Hippocampal formation (tissue), 2 donors: ENCODE measurements around the gene CCT8.

Source experiments
- DNase-seq, 2 donors: peaks; one replicate each; lab custom pipeline; 2025; lab: John Stamatoyannopoulos, UW

CCT8 gene, protein sequence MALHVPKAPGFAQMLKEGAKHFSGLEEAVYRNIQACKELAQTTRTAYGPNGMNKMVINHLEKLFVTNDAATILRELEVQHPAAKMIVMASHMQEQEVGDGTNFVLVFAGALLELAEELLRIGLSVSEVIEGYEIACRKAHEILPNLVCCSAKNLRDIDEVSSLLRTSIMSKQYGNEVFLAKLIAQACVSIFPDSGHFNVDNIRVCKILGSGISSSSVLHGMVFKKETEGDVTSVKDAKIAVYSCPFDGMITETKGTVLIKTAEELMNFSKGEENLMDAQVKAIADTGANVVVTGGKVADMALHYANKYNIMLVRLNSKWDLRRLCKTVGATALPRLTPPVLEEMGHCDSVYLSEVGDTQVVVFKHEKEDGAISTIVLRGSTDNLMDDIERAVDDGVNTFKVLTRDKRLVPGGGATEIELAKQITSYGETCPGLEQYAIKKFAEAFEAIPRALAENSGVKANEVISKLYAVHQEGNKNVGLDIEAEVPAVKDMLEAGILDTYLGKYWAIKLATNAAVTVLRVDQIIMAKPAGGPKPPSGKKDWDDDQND

DNA sequence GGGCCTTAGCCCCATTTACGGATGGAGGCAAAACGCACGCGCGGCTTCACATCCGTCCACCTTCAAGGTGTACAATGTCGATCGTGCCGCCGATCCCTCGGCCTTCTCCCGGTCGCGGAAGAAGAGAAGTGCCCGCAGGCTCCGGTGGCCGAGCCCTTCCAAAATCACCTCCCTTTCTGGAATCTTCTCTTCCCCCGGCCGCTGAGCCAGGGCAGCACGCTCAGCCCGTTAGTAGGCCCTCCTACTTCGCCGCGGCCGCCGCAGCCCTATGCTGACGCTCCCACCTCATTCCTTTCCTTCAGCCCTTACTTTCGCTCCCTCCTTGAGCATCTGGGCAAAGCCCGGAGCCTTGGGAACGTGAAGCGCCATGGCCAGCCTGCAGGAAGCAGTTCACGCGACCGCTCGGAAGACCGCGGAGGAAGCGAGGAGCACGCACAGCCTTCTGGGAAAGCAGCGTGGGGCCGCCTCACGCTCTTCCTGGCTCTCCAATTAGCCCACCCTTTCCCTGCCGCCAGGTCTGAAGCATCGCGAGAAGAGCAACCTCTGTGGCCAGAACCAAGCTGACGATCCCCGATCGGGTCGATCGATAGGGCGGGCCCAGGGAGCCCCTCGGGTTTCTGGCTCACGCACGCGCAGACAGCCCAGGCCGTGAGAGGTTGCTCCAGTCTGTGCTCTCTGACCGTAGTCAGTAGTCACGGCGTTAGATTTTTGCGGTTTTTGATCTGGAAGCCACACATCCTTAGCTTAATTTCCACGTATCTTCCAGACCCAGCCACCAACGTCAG lies at the start of gene CCT8:
CCT8 (minus strand) TSS at position 427 of the 785 bp plus-strand sequence; CDS start at position 369, 58 bp downstream.
- DNase-seq: peak; percentile 98 to 100

DNA sequence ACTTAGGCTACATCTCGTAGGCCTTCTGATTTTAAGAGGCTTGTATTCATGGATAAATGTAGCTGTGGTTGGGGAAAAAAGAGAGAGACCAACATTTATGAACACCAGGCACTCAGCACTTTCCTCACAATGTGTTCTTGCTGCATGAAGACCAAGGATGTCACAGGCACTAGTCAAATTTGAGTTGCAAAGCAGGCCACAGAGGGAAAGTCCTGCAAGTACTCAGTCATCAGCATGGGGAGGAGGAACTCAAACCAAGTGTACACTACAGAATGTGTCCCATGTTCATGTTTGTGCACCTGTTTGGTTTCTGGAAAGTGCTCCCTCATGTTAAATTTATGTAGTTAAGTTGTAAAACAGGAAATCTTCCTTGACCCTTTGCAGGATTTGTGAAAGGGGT lies 48.3 kb upstream of the CCT8 start:
- DNase-seq: no peak

DNA sequence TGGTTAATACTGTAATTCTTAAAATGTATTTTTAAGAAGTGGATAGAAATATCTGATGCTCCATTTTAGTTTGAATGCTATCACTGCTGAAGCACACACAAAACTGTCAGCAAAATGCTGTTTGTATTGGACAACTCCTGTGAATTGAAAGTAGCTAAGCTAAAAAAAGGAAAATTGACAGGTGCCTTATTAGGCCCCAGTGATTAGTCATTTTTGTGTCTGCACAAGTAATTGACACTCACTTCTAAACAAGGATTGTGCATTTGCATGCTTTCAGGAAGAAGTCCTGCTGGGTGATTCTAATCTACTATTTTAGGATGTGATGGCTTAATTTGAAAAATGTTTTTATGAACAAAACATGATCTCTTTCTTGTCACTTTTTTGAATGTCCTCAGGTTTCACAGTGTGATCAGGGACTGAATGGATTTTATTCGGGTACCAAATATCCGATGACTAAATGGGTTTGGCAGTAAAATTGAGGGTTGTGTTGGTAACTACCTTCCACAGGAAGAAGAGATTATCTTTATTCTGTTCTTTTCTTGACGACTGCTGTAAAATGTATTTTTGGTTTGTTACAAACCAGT lies 44.0 kb upstream of the CCT8 start:
- DNase-seq: no peak

DNA sequence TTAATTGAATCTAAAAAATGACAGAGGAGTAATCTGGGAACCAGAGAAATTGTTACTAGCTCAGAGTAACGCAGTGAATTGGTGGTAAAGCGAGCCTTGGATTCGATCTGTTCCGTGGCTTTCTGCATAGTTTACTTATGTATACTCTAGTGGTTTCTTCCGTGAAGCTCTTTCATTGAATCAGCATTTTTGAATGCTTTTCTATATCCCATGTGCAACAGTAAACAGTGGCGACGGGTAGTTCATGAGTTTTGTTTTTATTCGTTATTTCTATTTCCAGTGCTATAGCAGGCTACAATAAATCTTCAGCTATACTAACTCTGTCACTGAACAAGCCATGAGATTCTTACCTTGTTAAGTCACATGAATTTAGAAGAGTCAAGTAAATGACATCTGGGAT lies 42.5 kb upstream of the CCT8 start:
- DNase-seq: no peak

DNA sequence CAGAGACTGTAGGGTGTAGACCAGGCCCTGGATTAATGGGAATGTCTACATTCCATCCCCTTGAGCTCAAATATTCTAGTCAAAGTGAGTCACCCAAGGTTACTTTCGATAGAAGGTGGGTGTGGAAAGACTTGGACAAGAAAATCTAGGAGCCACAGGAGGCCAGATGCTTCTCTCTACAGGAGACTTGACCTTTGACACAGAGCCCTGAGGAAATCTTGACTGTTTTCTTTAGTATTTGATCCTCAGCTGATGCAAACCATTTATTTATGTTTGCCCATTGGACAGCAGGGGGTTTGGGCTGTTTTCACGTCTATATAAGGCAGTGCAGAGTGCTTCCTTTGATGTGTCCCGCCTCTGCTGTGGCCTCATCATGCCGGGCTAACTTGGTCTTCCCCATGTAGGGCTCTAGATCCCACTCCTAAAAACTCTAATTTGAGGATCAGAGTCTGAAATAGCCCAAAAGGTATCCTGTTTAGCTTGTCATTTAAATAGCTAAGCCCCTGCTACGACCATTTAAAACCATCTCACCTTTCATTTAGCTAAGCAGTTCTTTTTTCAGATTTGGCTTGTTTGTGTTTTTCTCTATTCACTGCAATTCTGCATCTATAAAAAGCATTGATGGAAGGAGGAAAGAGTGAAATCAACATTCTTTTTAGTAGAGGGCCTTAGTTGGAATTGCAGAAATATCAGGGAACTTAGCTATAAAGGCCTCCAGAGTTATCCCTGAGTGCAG lies 41.5 kb upstream of the CCT8 start:
- DNase-seq: no peak

DNA sequence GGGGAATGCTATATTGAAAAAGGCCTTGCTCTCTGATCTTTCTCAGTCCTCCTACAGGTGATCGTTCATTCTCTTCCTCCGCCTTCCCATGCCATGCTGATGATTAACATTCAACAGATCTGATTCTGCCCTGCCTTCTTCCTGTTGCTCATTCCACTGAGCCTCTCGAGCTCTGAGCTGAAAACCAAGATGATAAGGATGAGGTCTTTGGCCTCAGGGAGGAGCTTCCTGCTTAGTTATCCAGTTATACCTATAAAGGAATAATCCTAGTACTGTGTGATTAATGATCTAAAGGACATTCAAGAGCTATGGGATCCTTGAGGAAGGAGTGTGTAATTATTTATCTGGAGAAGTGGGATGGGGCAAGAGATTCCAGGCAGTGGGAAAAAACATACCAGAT lies 31.8 kb upstream of the CCT8 start:
- DNase-seq: no peak

DNA sequence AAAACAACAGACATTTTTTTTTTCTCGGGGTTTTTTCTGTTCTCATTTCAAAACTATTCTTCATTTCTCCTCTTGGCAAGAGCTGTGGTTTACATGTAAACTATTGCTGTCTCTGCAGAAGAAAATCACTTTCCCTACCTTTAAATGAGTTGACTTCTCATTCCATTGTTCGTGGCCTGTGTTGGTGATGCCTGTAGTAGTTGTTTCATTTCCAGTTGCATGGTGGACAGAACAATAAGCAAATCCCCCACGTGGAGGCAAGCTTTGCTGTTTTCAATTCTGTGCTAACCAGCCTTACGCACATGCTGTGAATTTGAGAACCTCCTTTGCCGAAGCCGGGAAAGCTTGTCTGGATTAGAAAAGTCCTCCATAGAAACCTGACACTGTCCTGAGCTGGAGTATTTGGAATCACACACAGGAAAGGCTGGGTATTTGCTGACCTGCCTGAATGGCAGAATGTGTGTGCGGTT lies 30.8 kb upstream of the CCT8 start:
- no peak for DNase-seq

DNA sequence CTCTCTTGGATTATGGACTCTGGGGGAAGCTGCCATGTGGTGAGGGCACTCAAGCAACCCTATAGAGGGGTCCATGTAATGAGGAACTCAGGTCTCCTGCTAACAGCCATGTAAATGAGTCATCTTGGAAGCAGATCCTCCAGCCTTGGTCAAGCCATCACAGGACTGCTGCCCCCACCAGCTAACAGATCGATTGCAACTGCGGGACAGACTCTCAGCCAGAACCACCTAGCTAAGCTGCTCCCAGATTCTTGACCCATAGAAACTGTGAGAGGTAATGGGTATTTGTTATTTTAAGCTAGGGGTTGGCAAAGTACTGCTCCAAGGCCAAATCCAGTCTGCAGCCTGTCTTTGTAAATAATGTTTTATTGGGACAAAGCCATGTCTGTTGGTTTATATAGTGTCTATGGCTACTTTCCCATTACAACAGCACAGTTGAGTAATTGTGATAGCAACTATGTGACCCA lies 29.4 kb upstream of the CCT8 start:
- no peak for DNase-seq

DNA sequence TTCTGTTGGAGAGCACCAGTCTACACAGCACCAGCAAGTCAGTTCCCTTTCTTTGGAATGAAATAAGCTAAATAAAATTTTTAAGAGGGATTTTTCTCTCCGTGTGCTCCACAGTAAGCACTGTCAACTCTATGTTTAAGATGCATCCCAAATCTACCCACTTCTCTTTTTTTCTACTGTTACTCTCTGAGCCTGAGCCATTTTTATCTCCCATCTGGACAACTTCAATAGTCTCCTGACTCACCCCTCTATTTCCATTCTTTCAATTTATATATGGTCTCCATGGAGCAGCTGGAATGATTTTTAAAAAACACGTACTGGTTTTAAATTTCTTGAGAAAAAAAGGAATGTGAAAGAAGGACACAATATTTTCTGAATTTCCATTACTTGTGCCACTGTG lies 24.7 kb upstream of the CCT8 start:
- DNase-seq: no peak

DNA sequence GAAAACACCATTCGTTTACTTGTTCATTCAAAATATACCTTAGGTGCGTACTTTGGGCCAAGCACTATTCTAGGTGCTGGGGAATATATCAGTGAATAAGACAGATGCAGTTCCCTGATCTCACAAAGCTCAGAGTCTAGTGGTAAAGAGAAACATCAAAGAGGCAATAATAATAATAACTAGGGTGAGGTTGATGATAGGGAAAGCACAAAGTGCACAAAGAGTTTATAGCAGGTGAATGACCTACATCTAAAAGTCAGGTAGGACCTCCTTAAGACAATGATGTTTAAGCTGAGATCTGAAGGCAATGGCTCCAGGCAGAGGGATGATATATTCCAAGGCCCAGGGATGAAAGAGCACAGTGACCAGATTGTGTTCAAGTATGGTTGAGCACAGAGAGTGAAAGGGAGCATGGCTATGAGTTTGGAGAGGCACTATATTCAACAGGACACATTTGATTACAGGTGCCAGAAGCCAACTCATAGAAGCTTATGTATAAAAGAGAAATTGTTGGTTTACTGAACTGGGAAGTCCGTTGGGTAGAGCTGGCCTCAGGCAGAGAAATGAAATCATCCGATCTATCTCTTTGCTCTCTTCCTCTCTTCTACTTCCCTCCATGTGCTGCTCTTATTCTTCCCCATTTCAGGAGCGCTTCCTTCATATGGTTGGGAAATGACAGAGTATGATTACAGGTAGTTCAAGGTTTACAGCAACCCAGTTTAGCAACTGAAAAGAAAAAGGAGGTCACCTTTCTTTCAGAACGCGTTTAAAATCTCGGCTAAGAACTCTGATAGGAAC lies 23.0 kb upstream of the CCT8 start:
- DNase-seq: no peak

DNA sequence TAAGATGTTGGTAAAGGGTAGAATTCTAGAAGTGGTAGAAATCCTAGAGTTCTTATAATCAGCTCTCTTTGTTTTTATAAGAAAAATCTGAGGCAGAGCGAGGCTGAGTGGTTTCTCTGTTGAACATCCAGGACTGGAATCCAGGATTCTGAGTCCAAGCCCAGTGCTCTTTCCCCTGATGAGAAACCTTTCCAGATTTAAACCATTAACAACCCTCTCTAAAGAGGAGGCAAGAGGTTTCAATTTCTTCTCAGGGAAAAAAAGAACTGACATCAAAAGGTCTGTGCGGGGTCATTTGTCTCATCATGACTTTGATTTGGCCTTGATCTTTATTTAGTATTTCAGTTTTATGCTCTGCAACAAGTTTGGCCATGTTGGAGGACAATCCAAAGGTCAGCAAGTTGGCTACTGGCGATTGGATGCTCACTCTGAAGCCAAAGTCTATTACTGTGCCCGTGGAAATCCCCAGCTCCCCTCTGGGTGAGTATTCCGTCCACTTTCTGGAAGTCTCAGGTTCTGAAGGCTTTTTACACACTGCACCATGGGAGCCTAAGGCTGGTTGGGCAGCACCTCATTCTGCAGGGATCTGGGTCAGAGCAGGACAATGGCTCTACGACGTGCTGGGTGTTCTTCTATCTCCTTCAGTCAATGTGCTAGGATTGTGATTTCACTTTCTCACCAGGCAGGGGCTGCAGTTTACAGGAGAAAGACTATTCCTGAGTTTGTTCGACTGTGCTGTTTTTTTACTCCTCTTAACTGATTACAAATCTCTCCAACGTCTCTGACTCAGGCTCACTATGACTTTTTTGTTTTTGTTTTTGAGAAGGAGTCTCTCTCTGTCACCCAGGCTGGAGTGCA lies 18.9 kb upstream of the CCT8 start:
- DNase-seq: no peak

DNA sequence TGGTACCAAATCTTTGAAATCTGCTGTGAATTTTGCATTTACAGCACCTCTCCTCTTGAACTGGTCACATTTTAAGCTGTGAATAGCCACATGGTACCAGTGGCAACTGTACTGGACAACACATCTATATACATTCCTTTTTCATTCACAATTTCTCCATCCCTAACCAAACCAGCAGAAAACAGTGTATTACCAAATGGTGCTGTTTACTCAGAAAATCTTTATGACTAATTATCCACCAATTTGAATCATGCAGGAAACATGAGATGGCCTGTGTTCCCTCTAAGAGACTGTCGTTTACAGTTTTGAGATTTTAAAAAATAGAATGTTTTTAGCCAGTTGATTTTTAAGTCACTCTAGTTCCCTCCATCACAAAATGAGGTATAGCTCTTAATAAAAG lies 17.6 kb upstream of the CCT8 start:
- no peak for DNase-seq

DNA sequence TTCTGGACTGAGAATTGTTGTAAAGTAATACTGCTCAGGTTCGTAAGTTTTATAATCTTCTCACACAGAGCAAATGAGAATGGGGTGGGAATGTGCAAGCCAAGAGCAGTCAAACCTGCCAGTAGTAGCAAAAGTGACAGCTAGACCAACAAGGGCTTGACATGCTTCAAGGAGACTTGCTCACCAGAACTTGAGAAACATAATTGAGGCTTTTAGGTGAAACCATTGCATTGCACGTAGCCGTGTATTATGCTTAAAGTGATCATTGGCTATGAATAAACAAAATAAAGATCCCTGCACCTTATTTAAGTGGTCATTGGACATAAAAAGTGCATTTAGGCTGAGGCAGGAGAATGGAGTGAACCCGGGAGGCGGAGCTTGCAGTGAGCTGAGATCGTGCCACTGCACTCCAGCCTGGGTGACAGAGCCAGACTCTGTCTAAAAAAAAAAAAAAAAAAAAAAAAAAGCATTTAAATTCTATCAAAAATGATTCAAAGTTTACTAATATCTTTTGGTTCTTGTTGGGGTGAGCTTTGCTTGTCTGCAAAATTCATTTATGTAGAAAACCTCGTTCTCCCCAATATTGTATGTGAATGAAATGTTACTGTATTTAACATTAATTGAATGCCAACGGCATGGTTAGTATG lies 11.8 kb upstream of the CCT8 start:
- DNase-seq: no peak

DNA sequence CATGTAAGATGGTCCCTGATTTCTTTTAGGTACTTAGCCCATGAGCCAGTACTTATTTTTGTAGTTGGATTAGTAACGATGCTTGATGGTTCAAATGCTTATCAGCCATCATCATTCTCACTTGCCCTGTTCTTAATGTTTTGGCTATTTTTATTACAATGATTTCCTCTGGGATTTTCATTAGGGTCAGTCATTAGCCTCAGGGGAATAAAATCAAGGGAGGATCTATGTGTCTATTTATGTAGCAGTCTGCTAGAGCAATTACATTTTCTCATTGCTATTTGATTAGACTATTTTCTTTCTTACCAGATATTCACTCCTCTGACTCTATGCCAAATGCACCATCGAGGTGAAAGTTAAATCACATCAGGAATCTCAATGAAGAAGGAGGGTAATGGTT lies 10.9 kb upstream of the CCT8 start:
- no peak for DNase-seq

DNA sequence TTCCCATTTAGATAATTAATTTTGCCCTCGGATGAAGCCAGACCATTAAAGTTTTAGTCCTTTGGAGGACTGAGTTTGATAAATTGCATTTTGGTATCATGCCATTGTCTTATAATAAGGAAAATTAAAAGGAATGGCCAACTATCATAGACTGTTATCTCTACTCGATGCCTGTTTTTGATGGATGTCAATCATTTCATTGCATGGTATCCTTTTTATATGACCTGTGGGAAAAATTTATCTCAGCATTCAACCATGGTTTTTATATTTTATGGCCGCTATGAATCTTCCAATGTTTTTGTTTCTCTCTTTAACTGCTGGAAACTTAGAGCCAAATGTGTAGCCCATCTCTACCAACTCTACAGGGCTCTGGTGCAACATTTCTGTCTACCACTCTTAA lies 9.9 kb upstream of the CCT8 start:
- no peak for DNase-seq

DNA sequence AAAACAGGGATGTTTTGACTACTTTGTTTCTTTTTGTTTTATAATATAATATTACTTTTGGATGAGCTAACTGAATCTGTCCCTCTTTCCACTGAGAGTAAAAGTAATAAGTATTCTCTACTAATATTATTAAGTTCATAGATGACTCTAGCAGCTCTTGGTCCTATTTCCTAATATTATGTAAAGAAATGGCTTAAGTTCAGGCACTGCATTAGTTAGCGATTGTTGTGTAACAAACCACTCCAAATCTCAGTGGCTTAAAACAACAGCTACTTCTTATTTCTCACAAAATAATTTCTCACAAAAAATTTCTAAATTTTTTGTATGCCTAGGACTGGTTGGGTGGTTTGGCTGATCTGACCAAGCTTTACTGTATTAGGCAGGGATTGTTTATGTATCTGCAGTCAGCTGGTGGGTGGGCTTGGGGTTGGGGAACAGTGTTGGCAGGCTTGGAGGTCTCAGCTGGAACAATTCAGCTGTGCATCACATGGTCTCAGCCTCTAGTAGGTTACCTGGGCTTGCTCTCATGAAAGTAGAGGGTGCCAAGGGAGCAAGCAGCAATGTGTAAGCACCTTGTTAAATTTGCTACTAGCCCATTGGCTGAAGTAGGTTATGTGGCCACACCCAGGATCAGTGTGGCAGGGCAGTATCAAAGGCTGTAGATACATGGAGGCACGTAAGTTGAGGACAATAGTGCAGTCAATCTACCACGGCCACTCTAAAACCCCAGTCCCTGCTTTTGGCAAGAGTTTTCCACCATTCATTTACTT lies 8.8 kb upstream of the CCT8 start:
- no peak for DNase-seq

DNA sequence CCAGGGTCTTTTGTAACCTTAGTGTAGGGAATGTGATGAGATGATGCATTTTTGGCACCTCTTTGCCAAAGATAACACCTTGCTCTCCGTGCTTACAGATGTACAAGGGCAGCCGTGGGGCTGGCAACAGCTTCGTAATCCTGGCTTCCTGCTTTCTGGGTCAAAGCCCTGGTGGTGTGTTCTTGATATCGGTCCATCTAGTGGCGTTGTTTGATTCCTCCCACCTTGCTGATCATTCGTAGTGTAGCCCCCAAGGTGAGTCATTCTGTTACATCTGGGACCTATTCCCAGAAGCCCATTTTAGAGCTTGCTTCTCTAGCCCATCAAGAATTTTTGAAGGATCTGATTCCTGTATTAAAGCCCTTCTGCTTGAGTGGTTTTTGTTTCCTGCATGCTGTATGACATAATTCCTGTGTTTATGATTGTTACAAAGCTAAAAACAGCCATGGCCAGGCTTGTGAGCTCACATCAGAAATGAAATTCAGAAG lies 7.0 kb upstream of the CCT8 start:
- no peak for DNase-seq
